HG02759 (cell line): ENCODE results near the gene EML4.

Experiments
- ATAC-seq: cut with Tn5 transposase; IDR thresholded peaks from one replicate; pipeline ENCODE4 v1.9.1; 2021; ENCODE audit warnings: mild to moderate bottlenecking, moderate library complexity; ENCODE audit not compliant: unreplicated experiment

Gene EML4

GRCh38 chr2:42223067-42223854 lies 54.1 kb downstream of the EML4 start:
- no peak for ATAC-seq

GRCh38 chr2:42223855-42224268 lies 54.7 kb downstream of the EML4 start:
- no peak for ATAC-seq

- no peak for ATAC-seq
Measured at GRCh38 chr2:42224422-42225067, 55.4 kb downstream of the EML4 start.

GRCh38 chr2:42225573-42225972 lies 56.4 kb downstream of the EML4 start:
- ATAC-seq: no peak

- ATAC-seq: no peak
Measured at GRCh38 chr2:42227491-42227890, 58.3 kb downstream of the EML4 start.

GRCh38 chr2:42228101-42228500 lies 58.9 kb downstream of the EML4 start:
- ATAC-seq: no peak

- no peak for ATAC-seq
Measured at GRCh38 chr2:42229949-42230348, 60.8 kb downstream of the EML4 start.

- ATAC-seq: no peak
Measured at GRCh38 chr2:42230891-42231290, 61.7 kb downstream of the EML4 start.

- no peak for ATAC-seq
Measured at GRCh38 chr2:42232024-42232423, 62.9 kb downstream of the EML4 start.

- no peak for ATAC-seq
Measured at GRCh38 chr2:42233976-42234441, 64.9 kb downstream of the EML4 start.

- no peak for ATAC-seq
Measured at GRCh38 chr2:42236911-42237310, 67.8 kb downstream of the EML4 start.

GRCh38 chr2:42238644-42239288 lies 69.6 kb downstream of the EML4 start:
- no peak for ATAC-seq

- no peak for ATAC-seq
Measured at GRCh38 chr2:42239289-42239661, 70.1 kb downstream of the EML4 start.

GRCh38 chr2:42239811-42240210 lies 70.7 kb downstream of the EML4 start:
- ATAC-seq: no peak

- no peak for ATAC-seq
Measured at GRCh38 chr2:42241517-42241916, 72.4 kb downstream of the EML4 start.

GRCh38 chr2:42243297-42243696 lies 74.1 kb downstream of the EML4 start:
- no peak for ATAC-seq

- no peak for ATAC-seq
Measured at GRCh38 chr2:42244520-42244919, 75.4 kb downstream of the EML4 start.

GRCh38 chr2:42245396-42245795 lies 76.2 kb downstream of the EML4 start:
- no peak for ATAC-seq

- ATAC-seq: no peak
Measured at GRCh38 chr2:42246562-42246961, 77.4 kb downstream of the EML4 start.

- ATAC-seq: no peak
Measured at GRCh38 chr2:42248846-42249245, 79.7 kb downstream of the EML4 start.

- ATAC-seq: no peak
Measured at GRCh38 chr2:42249284-42249683, 80.1 kb downstream of the EML4 start.

GRCh38 chr2:42249887-42250286 lies 80.7 kb downstream of the EML4 start:
- ATAC-seq: no peak
